SW480 (cell line): Measurements from ENCODE around the gene DCUN1D2.

Experiments
- DNase-seq: peaks from one replicate; pipeline ENCODE4 v3.0.0-alpha.2; 2016; ENCODE audit warnings: low spot score

Gene DCUN1D2

DNA sequence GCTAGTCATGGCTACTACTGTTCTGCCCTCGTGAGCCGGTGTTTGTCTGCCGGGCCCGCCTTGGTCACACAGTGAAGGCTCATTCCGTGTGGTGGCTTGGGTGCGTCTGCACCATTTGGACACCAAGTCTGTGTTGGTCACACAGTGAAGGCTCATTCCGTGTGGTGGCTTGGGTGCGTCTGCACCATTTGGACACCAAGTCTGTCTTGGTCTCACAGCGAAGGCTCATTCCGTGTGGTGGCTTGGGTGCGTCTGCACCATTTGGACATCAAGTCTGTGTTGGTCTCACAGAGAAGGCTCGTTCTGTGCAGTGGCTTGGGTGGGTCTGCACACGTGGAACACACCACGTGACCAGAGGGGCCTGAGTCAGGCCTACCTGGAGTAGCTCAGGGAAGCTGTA, 29.0 kb upstream of the DCUN1D2 start:
- DNase-seq, result no peak

DNA sequence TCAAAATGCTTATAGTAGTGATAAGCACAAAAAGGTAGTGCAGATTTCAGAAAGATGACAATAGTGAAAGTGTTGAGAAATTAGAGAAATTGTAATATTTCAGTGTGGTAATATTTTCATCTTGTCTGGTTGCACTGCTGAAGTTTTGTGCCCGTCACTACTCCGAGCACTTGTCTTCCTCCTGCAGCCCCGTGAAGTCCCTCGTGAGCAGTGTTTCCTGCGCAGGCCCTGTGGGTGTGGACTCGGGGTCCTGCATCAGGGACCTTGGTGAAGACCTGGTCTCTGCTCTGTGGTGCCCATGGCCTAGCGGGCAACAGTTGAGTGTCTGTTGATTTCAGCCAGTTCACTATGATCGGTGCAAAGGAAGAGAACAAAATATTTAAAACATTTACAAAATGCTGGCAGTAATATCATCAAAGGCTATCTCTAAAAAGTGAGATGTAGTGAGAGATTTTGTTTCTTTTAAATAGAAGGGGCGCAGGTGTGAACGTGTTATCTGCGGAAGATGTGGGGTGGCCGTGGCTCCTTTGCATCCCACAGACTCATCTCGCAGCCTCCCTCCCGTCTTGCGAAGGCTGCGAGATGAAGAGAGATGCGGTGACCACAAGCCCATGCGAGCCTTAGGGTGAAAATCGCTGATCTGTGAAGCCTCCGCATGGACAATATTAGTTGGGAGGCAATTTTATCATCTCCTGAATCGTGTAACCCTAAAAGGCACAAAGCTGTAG, 27.7 kb upstream of the DCUN1D2 start:
- no peak for DNase-seq

DNA sequence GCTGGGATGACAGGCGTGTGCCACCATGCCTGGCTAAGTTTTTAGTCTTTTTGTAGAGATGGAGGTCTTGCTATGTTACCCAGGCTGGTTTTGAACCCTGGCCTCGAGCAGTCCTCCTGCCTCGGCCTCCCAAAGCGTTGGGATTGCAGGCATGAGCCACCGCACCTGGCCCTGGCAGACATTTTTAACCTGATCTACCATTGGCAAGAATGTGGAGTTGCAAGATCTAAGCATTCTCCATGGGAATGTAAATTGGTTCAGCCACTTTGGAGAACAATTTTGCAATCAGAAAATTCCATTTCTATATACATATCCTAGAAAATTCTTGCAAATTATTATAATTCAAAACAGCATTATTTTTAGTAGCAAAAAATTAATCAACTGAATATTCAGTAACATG, 24.3 kb upstream of the DCUN1D2 start:
- DNase-seq, result no peak

DNA sequence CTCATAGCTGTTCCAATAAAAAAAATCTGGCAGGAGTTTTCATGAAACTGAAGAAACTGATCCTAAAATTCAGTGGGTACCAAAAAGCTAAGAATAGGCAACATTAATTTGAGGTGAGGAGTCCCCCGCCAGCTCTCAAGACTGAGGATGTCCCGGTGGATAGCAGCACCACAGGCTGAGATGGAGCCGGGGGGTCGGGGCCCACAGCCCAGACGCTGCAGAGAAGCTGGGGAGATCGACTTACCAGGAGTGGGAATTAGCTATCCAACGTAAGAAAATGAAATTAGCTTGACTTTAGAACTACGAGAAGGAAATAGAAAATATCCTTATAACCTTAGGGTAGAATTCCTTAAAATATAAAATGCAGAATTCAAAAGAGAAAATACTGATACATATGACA, 23.2 kb upstream of the DCUN1D2 start:
- no peak for DNase-seq

DNA sequence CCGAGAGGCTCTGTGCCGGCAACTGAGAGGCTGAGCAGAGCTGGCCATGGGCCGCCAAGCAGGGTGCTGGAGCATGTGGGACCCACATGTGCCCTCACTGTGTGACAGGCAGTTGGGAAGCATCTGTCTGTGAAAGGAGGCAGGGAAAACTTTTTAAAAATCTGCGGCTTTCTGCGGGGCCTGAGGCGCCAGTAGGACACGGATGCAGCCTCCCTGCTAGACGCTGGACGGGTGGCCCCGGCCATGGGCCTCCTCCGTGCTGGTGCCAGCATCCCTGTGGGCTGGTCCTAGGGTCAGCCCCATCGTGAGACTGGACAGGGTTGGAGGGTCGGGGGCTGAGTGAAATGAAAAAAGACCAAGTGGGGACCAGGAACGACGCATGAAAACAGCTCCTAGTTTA, 20.9 kb upstream of the DCUN1D2 start:
- DNase-seq, result no peak

DNA sequence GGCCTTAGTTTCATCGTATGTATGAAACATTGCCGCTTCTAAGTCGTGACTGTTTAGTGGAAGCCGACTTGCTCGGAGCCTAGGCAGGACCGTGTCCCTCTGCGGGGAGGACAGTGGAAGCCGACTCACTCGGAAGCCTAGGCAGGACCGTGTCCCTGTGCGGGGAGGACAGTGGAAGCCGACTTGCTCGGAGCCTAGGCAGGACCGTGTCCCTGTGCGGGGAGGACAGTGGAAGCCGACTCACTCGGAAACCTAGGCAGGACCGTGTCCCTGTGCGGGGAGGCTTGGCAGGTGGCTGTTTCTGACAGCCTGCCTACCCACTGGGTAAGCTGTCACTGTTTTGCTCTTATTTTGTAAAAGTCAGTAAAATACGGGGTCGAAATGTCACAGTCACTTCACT, 20.4 kb upstream of the DCUN1D2 start:
- no peak for DNase-seq

DNA sequence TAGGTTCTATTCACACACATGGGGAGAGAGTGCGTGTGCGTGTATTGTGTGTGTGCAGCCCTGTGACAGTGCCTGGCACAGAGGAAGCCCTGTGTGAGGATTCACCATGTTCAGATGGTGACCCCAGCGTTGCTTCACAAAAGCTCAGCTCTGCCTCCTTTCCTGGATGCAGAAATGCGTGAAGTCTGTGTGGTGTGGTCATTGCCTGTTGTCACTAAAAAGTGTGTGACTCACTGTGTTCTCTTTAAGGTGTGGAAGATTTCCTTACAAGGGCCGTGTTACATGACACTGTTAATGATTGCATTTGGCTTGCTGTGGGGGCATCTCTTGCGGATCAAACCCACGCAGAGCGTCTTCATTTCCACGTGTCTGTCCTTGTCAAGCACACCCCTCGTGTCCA, 19.5 kb upstream of the DCUN1D2 start:
- no peak for DNase-seq

DNA sequence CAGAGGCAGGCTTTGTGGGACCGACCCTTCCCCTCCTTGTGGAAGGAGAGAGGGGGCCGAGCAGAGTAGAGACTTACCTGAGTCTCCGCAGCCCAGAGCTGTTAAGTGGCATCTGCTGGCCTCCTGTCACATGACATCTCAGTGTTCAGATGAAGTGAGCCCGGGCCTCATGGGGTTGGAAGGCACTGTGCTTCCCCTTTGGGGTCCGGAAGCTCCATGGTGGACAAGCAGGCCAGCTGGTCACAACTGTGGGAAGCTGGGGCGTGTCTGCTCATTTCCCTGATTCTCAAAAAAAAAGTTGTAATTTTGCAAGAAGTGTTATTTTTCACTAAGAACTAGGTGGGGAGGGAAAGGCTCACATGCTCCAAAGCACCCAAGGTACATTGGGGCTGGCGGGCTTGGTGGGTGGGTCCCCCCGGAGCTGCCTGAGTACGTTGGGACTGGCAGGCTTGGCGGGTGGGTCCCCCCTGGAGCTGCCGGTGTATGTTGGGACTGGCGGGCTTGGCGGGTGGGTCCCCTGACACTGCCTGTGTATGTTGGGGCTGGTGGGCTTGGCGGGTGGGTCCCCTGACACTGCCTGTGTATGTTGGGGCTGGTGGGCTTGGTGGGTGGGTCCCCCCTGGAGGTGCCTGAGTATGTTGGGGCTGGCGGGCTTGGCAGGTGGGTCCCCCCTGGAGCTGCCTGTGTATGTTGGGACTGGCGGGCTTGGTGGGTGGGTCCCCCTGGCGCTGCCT, 18.2 kb upstream of the DCUN1D2 start:
- no peak for DNase-seq

DNA sequence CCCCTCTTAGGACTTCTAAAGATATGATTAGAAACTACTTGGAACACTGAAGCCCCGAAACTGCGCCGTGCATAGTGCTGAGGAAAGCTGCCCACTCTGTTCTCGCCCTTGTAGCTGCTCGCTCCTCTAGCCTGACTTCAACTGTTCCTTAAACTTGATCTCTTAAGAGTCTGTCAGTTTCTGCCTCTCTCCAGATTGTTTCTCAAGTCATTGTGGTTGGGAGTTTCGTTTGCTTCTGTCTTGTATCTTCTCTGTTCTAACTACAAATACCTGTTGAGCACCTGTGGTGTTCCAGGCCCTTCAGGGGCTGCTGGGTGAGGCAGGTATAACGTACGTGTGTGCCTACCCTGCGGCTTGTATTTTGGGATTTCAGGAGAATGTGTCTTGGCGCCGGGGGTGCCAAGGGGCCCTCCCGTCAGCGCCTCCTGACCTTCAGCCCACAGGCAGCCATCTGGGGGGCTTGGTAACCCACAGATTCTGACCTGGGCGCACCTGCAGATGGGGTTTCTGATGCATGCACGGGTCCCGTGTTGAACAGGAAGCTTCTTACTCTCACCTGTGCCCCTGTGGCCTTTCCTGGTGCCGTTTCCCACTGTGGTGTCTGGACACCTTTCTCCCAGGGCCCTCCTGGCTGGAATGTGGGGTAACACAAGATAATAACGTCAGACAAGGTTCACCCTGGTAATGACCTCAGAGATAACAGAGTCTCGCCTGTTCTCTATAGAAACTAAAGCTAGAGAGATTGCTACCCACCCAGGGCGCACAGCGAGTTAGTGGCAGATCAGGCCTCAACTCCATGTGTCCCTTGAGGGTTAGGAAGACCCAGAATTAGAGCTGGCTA, 17.2 kb upstream of the DCUN1D2 start:
- DNase-seq, result no peak

DNA sequence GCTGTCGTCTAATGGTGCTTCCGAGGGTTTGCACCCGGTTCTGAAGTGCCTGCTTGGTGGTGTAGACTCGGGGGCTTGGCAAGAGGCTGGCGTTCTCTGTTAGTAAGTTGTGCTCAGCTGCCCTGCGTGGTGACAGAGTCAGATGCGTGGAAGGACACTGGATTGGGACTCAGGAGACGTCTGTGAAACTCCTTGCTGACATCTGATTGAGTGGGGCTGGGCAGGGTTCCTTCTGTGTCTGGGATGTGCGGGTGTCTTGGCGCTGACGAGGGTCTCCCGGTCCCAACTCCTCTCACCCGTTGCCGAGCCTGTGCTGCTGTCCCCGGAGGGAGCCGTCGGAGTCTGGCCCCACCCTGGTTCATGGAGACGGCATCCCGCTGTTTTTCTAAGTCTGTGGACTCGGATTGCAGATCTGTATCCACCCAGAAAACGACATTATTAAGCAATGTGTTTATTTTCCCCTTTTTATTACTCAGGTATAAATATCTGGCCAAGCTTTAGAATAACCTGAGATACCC, 16.4 kb upstream of the DCUN1D2 start:
- no peak for DNase-seq

DNA sequence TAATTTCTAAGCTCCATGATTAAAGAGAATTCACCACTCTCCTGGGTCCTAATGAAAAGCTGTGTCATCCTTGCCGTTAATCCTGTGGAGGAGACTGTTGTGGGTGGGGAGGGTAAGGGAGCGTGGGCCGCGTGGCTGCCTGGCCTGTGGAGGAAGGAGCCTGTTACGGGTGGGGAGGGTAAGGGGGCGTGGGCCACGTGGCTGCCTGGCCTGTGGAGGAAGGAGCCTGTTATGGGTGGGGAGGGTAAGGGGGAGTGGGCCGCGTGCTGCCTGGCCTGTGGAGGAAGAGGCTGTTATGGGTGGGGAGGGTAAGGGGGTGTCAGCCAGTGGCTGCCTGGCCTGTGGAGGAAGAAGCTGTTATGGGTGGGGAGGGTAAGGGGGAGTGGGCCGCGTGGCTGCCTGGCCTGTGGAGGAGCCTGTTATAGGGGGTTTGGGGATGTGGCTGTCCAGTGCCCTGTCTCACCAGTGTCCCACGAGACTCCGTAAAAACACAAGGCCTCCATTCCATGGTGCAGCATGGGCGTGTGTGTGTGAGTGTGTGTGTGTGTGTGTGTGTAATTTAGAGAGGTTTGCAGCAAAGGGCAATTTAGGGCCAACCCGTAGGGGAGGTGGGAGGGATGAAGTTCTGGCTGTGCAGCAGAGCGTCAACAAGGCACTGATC, 15.6 kb upstream of the DCUN1D2 start:
- DNase-seq, result no peak

DNA sequence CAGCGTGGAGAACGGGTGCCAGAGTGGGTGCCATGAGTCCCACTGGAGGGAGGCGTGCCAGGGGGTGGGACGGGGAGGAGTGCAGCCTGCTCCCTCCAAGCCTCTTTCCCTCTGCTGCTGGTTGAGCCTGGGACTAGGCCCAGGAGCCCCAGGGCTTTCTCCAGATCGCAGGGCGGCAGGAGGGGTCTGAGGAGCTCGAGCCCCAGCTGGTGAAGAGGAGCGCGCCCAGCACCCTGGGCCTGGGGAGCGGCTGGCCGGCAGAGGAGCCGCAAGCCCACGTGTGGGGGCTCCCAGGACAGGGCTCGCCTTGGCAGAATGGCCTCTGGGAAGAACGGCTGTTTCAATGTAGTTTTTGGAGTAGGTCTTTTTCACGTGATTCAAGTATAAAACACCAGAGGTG, 12.2 kb upstream of the DCUN1D2 start:
- DNase-seq, result no peak

DNA sequence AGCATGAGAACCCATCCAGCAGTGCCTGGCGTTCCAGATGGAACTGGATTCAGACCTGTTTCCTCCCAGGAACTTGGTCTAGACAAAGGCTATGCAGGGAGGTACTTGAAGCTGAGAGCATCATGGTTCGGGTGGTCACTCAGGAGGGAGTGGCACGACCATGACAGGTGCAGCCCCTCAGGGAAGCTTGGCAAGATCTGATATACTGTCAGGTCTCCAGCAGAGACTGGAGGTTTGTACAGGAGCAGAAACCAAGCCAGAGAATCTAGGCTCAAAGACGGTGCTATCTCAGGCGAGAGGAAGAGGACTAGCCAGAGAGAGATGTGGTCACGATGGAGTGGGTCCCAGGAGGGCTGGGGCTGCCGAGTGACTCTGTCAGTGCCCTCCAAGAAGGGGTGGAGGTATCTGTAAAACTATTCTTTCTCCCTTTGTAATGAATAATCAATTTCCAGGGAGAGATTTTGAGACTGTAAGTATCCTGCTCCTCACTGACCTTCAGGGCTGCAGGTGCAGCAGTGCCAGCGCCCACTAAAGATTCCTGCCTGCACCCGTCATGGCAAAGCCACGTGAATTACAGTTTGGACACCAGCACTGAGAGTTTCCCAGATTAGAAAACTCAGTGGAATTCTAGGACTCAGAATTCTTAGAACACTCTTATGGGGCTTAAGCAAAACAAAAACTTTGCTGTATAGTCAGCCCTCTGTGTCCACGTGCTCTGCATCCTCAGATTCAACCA, 10.2 kb upstream of the DCUN1D2 start:
- no peak for DNase-seq

DNA sequence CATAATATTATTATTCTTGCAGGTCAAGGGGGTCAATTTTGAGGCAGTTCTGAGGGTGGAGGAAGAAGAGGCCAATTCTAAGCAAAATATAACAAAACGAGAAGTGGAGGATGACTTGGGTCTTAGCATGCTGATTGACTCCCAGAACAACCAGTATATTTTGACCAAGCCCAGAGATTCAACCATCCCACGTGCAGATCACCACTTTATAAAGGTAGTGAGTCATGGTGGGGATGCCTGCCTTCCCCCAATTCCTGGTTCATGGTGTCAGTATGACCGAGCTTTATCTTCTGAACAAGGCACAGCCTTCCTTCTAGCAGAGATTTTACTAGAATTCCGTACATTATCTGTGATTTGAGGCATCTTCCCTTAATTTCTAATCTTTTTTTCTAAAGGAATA, 9.4 kb upstream of the DCUN1D2 start:
- no peak for DNase-seq

DNA sequence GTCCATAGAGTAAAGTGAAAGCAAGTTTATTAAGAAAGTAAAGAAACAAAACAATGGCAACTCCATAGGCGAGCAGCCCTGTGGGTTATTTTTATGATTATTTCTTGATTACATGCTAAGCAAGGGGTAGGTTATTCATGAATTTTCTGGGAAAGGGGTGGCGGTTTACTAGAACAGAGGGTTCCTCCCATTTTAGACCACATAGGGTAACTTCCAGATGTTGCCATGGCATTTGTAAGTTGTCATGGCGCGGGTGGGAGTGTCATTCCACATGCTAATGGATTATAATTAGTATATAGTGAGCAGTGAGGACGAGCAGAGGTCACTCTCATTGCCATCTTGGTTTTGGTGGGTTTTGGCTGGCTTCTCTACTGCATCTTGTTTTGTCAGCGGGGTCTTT, 8.4 kb upstream of the DCUN1D2 start:
- DNase-seq, result no peak

DNA sequence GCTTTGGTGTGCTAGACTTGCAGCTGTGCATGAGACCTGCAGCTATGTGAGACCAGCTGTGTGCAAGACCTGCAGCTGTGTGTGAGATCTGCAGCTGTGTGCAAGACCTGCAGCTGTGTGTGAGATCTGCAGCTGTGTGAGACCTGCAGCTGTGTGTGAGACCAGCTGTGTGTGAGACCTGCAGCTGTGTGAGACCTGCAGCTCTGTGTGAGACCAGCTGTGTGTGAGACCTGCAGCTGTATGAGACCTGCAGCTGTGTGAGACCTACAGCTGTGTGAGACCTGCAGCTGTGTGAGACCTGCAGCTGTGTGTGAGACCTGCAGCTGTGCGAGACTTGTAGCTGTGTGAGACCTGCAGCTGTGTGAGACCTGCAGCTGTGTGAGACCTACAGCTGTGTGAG, 6.7 kb upstream of the DCUN1D2 start:
- DNase-seq, result no peak

DNA sequence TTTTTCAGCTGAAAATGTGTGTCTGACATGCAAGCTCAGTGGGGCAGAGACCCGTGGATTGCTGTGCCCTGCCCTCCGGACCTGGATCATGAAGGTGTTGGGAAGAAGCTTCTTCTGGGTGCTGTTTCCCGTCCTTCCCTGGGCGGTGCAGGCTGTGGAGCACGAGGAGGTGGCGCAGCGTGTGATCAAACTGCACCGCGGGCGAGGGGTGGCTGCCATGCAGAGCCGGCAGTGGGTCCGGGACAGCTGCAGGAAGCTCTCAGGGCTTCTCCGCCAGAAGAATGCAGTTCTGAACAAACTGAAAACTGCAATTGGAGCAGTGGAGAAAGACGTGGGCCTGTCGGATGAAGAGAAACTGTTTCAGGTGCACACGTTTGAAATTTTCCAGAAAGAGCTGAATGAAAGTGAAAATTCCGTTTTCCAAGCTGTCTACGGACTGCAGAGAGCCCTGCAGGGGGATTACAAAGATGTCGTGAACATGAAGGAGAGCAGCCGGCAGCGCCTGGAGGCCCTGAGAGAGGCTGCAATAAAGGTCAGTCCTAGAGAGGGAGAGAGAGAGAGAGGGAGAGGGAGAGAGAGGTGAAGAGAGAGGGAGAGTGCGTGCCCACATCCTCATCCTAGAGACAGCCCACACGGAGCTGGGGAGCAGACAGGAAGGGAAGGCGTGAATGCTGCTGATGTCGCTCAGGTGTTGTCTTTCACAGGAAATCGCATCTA, 5.1 kb upstream of the DCUN1D2 start:
- no peak for DNase-seq

DNA sequence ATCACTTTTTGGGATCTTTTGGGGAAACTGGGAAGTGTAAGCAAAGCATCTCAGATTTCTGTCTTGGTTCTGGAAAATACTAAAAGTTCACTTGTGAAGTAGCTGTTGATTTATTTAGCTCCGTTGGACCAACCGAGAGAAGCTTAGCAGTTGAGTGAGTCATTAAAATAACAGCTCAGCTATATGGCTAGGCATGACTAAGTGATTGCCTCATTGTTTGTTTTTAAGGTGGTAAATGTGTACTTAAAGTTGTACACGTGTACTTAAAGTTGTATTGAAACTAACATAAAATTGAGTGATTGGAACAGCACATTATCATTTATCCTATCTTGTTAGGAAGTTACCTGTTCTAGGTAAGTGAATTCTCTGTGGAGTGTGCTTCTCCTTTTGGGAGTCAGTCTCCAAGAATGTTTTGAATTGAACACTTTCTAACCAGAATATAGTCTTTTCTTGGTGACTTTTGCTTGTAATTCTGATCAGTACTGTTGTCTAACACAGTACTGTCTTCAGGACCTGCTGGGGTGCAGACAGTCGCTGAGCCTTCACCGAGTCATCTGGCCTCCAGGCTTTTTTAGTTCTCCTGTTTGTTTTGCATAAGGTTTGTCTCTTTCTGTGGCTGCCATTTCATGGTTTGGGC, 2.9 kb upstream of the DCUN1D2 start:
- peak; percentile 89 for DNase-seq

DNA sequence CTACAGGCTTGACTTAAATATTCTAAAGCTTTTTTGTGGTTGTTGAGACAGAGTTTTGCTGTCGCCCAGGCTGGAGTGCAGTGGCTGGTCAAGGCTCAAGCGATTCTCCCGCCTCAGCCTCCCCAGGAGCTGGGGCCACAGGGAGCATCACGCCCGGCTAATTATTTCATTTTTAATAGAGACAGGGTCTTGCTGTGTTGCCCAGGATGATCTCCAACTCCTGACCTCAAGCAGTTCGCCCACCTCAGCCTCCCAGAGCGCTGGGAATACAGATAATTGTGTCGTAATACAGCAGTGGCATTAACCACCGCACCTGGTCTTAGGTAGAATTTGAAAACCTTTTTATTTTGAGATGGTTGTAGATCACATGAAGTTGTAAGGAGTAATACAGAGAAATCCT, 1.5 kb upstream of the DCUN1D2 start:
- no peak for DNase-seq

DNA sequence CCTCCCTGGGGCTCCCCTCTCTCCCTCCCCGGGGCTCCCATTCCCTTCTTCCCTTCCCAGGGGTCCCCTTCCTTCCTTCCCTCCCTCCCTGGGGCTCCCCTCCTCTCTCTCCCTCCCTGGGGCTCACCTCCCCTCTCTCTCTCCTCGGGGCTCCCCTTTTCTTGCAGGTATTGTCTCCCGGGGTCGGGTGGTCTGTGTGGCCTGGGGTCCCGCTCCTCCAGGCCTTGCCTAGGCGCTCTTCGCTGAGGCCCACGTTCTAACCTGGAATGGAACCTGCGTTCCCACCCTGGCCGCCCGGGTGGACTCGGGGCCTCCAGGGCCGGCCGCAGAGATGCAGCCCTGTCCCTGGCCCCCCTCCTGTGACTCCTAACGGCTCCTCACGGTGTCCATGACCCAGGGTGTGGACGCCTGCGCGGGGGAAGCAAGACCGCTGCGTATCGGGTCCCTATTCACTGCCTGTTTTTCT, 940 bp upstream of the DCUN1D2 start:
- DNase-seq, result peak; percentile 38
